Loucy (cell line): ENCODE data around the gene EIPR1.

Experiments used
- EZH2phosphoT487 ChIP-seq: fragments of 200-600 bp; IDR thresholded peaks from 2 replicates; pipeline ENCODE4 v1.6.1; 2018; ENCODE audit warnings: antibody characterized with exemption, mild to moderate bottlenecking, moderate library complexity, borderline replicate concordance
- TF ChIP-seq, protein P1 (sequence below): fragments of 200-600 bp; sonication (generic); conservative IDR thresholded peaks from 2 replicates; pipeline ENCODE4 v1.5.1; 2014; ENCODE audit warnings: mild to moderate bottlenecking, antibody characterized with exemption, low read length

DNA sequence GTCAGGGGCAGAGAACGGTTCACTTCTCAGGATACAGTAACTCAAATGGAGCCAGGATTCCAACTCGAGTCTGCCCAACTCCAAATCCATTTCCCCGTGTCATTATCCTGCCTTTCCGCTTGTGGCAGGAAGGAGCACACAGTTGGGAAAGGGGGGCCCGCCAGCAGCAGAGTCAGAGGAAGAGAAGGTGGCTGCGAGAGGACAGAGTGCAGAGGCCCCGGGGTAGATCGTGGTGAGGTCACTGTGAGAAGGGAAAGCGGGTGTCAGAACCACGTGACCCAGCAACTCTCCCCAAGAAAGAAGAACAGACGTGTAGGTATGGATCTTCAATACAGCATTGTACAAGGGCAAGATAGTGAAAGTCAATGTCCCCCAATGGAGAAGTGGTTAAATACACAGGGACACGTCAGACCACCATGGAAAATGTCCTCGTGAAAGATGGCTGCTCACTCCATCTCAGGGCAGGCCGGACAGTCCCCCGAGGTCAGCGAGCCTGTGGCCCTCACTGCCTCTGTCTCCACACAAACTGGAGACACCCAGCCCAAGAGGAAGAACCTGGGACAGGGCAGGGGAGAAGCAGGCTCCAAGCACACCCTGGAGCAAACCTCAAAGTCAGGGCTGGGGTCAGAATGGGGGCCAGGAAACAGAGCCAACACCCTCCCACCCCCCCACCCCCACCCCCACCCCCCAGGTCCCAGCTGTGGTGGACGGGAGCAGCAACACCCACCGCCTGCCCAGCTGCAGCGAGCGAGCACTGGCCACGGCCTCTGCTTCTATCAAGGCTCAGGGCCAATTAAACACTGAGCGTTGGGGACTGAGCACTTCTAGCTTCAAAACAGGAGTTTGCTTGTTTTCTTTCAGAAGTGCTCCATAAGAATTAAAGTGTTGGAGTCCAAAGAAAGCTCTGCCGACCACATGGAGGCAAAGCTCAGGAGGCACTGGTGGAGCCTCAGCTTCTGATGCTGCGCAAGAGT lies 92.7 kb downstream of the EIPR1 start:
- TF ChIP-seq, protein P1, sequence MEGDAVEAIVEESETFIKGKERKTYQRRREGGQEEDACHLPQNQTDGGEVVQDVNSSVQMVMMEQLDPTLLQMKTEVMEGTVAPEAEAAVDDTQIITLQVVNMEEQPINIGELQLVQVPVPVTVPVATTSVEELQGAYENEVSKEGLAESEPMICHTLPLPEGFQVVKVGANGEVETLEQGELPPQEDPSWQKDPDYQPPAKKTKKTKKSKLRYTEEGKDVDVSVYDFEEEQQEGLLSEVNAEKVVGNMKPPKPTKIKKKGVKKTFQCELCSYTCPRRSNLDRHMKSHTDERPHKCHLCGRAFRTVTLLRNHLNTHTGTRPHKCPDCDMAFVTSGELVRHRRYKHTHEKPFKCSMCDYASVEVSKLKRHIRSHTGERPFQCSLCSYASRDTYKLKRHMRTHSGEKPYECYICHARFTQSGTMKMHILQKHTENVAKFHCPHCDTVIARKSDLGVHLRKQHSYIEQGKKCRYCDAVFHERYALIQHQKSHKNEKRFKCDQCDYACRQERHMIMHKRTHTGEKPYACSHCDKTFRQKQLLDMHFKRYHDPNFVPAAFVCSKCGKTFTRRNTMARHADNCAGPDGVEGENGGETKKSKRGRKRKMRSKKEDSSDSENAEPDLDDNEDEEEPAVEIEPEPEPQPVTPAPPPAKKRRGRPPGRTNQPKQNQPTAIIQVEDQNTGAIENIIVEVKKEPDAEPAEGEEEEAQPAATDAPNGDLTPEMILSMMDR, result no peak
- TF ChIP-seq EZH2phosphoT487, result no peak
